Osteoblast (primary cell): Measurements from ENCODE around the gene RAD1. TPM values are rescaled to one million over a fixed set of nuclear protein-coding genes. Genes with fewer than 3 reads are reported as not detected.
A peak's percentile ranks its signal among the peaks of the same experiment; 100 is the strongest.

ENCODE experiments used
- DNase-seq: peaks from one replicate; pipeline ENCODE4 v3.0.0; 2011; ENCODE audit warnings: low spot score, mixed read lengths; ENCODE audit not compliant: insufficient read length; ENCODE audit errors: missing footprints
- H2AFZ ChIP-seq: 2 replicates; pipeline ENCODE4 v1.6.0; 2011; ENCODE audit warnings: mild to moderate bottlenecking, low read length
- H3K27ac ChIP-seq: 2 replicates; pipeline ENCODE4 v1.5.1; 2011; ENCODE audit warnings: mild to moderate bottlenecking, low read depth, low read length, moderate library complexity
- H3K27me3 ChIP-seq: 2 replicates; pipeline ENCODE4 v1.6.0; 2012; ENCODE audit warnings: mild to moderate bottlenecking, control low read depth, inconsistent platforms, low read length, moderate library complexity; ENCODE audit not compliant: insufficient read depth
- H3K36me3 ChIP-seq: 2 replicates; pipeline ENCODE4 v1.5.1; 2011; ENCODE audit warnings: mild to moderate bottlenecking, low read length, control low read depth, moderate library complexity; ENCODE audit not compliant: insufficient read depth
- H3K4me1 ChIP-seq: 2 replicates; pipeline ENCODE4 v1.5.1; 2011; ENCODE audit warnings: mild to moderate bottlenecking, low read length, control low read depth, moderate library complexity; ENCODE audit not compliant: insufficient read depth
- H3K4me2 ChIP-seq: 2 replicates; pipeline ENCODE4 v1.6.0; 2011; ENCODE audit warnings: mild to moderate bottlenecking, low read length; ENCODE audit not compliant: insufficient read depth
- H3K4me3 ChIP-seq: fragments of 200-600 bp; sonication (generic); 3 replicates; pipeline ENCODE4 v1.5.1; 2012; ENCODE audit warnings: mild to moderate bottlenecking, low read length, inconsistent platforms; ENCODE audit not compliant: insufficient read depth
- H3K79me2 ChIP-seq: 2 replicates; pipeline ENCODE4 v1.6.0; 2012; ENCODE audit warnings: mild to moderate bottlenecking, low read length, control low read depth, inconsistent platforms; ENCODE audit not compliant: insufficient read depth
- H3K9me3 ChIP-seq: 2 replicates; pipeline ENCODE4 v1.5.1; 2011; ENCODE audit warnings: low read depth, low read length, control low read depth
- H4K20me1 ChIP-seq: 2 replicates; pipeline ENCODE4 v1.6.0; 2012; ENCODE audit warnings: mild to moderate bottlenecking, low read length, control low read depth; ENCODE audit not compliant: insufficient read depth
- total RNA-seq: library from RNA; depleted of rRNA; stranded (reverse); fragments of >200 nt; gene quantifications from 2 replicates; pipeline ENCODE4 v1.2.3, GENCODE V29; 2012
- TF ChIP-seq, protein P1 (sequence below): IDR thresholded peaks from 2 replicates; pipeline ENCODE4 v1.5.1; 2011; ENCODE audit warnings: mild to moderate bottlenecking, low read depth, low read length, moderate library complexity; ENCODE audit errors: extremely low read depth

RAD1 gene, protein sequence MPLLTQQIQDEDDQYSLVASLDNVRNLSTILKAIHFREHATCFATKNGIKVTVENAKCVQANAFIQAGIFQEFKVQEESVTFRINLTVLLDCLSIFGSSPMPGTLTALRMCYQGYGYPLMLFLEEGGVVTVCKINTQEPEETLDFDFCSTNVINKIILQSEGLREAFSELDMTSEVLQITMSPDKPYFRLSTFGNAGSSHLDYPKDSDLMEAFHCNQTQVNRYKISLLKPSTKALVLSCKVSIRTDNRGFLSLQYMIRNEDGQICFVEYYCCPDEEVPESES
- 54.6 and 58.3 TPM in 2 replicates for total RNA-seq

DNA sequence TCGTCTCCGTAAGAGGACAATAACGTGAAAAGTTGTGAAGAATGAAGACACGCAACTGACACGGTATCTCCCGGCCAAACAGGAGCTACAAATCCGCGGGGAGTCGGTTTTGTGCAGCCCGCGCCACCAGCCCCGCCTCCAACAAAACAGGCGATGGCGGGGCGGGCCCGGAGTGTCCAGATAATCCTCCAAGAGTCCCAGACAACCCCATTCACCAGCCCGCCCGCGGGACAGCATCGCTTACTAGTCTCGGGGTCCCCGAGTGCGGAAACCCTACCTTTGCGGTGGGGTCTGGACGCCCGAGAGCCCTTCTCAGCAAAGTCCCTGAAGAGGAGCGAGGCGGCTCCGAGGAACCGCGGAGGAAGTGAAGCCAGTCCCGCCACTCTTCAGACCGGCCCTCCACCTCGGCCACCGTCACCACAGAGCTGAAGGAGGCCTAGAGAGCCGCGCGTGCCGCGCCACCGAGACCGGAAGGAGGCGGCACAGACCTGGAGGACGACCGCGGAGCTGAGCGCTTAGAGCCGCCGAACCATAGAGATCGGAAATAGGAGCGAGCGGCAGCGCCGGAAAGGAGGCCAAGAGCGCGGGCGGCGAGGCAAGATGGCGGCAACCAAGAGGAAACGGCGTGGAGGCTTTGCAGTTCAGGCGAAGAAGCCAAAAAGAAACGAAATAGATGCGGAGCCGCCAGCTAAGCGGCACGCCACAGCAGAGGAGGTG is at the start of gene RAD1, which contains the start of gene BRIX1:
RAD1 (minus strand) TSS at position 366 of the 717 bp plus-strand sequence. CDS start 612 bp downstream, outside the sequence.
BRIX1 (plus strand) TSS at position 573 of the 717 bp plus-strand sequence; CDS start at position 601, 28 bp downstream.
- TF ChIP-seq, protein P1, sequence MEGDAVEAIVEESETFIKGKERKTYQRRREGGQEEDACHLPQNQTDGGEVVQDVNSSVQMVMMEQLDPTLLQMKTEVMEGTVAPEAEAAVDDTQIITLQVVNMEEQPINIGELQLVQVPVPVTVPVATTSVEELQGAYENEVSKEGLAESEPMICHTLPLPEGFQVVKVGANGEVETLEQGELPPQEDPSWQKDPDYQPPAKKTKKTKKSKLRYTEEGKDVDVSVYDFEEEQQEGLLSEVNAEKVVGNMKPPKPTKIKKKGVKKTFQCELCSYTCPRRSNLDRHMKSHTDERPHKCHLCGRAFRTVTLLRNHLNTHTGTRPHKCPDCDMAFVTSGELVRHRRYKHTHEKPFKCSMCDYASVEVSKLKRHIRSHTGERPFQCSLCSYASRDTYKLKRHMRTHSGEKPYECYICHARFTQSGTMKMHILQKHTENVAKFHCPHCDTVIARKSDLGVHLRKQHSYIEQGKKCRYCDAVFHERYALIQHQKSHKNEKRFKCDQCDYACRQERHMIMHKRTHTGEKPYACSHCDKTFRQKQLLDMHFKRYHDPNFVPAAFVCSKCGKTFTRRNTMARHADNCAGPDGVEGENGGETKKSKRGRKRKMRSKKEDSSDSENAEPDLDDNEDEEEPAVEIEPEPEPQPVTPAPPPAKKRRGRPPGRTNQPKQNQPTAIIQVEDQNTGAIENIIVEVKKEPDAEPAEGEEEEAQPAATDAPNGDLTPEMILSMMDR = peak; percentile 4
- peak; percentile 93 for DNase-seq
- H4K20me1 ChIP-seq = peaks cover 5% of the 10 kb centered on the region

DNA sequence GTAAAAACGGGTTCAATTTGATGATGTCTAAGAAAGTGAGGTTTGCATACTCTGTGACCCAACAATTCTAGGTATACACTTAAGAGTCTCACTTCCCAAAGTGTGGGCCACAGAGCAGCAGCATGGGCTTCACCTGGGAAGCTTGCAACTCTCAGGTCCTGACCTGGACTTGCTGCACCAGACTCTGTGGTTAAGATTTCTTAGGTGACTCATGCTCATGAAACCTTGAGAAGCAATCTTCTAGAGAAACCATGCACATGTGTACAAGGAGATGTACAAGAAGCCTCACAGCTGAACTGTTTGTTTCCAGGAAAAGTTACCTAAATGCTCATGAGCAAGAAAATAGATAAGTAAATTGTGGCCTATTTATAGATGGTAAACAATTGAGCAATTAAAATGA is 44.0 kb upstream of the RAD1 start:
- Histone ChIP-seq H3K4me3 (no peak overlapping the region), H3K36me3 (peaks cover 12% of the 10 kb centered on the region), H3K4me2 (no peak overlapping the region), H3K9me3 (no peaks in the 10 kb centered on the region), H2AFZ (no peak overlapping the region), H3K4me1 (no peaks in the 10 kb centered on the region), H3K27ac (no peak overlapping the region), H3K79me2 (no peaks in the 10 kb centered on the region), H4K20me1 (no peaks in the 10 kb centered on the region), H3K27me3 (no peaks in the 10 kb centered on the region)
- DNase-seq = no peak
- TF ChIP-seq, protein P1 = no peak

More for the DNA sequence above, at the start of gene RAD1, which contains the start of gene BRIX1:
- H3K4me2 ChIP-seq = peak within 1 kb of the TSS; percentile 98
- H3K36me3 ChIP-seq = peaks cover 29% of the 10 kb centered on the region
- H3K4me1 ChIP-seq = peaks cover 29% of the 10 kb centered on the region
- peak within 1 kb of the TSS; percentile 82 for H3K27ac ChIP-seq
- no peaks in the 10 kb centered on the region for H3K27me3 ChIP-seq
- H3K79me2 ChIP-seq = peaks cover 70% of the 10 kb centered on the region
- no peaks in the 10 kb centered on the region for H3K9me3 ChIP-seq
- H3K4me3 ChIP-seq = peak within 1 kb of the TSS; percentile 96
- H2AFZ ChIP-seq = peak within 1 kb of the TSS; percentile 96

DNA sequence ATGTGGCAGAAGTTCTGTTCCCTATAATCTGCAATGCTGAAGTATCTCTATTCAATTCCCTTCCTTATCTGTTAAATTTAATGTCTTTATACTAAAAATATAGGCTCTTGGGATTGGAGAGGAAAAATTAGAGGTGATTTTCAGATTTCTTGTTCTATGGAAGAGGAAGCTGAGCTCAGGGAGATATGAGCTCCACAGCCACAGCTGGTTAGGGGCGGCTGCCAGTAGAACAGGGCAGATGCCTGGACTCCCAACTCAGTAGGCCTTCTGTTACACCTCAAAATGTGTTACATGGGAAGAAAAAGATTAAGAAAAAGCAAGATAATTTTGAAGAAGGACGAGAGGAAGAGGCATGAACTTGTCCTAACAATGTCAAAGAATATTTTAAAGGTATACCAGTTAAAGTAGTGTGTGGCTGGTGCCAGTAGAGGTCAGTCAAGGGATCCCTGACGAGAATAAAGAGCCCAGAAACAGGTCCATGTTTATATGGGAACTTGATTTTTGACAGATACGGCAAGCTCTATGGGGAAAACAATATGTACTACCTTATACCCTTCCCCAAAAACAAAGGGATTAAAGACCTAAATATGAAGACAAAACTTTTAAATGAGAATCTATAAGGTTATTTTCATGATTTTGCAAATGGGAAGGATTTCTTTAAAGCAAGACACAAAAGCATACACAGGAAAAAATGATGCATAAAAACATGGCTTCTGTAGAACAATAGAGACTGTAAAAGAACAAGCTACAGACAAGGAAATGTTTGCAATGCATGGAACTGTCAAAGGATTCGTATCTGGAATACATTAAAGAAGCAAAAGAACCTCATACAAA is 42.8 kb upstream of the RAD1 start:
- TF ChIP-seq, protein P1 = peak; percentile 78
- no peak overlapping the region for H3K4me3 ChIP-seq
- H3K4me2 ChIP-seq = no peak overlapping the region
- H3K9me3 ChIP-seq = no peaks in the 10 kb centered on the region
- H4K20me1 ChIP-seq = no peaks in the 10 kb centered on the region
- peak; percentile 82 for DNase-seq
- H2AFZ ChIP-seq = no peak overlapping the region
- peaks cover 25% of the 10 kb centered on the region for H3K36me3 ChIP-seq
- no peaks in the 10 kb centered on the region for H3K27me3 ChIP-seq
- H3K4me1 ChIP-seq = no peaks in the 10 kb centered on the region
- H3K27ac ChIP-seq = no peak overlapping the region
- no peaks in the 10 kb centered on the region for H3K79me2 ChIP-seq
